Keratinocyte (primary cell): ENCODE results near the gene IRAK2. TPM values are rescaled to one million over a fixed set of nuclear protein-coding genes. Genes with fewer than 3 reads are reported as not detected.

ENCODE experiments used
- DNase-seq: peaks from one replicate; pipeline ENCODE4 v3.0.0-alpha.2; 2011; ENCODE audit warnings: low read depth, missing footprints, low spot score
- FAIRE-seq: peaks from 2 replicates; lab custom pipeline; 2011; peaks lifted over from hg19 to GRCh38; lab: Jason Lieb, UNC
- H2AFZ ChIP-seq: 2 replicates; pipeline ENCODE4 v1.6.0; 2012; ENCODE audit warnings: low read length, control low read depth, inconsistent platforms; ENCODE audit not compliant: control insufficient read depth
- H3K27ac ChIP-seq: 2 replicates; pipeline ENCODE4 v1.5.1; 2011; ENCODE audit warnings: low read length; ENCODE audit not compliant: control insufficient read depth, insufficient read depth
- H3K27me3 ChIP-seq: 3 replicates; pipeline ENCODE4 v1.6.0; 2011; ENCODE audit warnings: low read length; ENCODE audit not compliant: control insufficient read depth, insufficient read depth; ENCODE audit errors: extremely low read depth
- H3K36me3 ChIP-seq, 2 experiments: 2 replicates in 1 of 2; 3 replicates in 1 of 2; pipeline ENCODE4 v1.5.1; 2011; ENCODE audit warnings: low read length in 2 of 2, mild to moderate bottlenecking in 1 of 2; ENCODE audit not compliant: control insufficient read depth in 2 of 2, insufficient read depth in 2 of 2; ENCODE audit errors: extremely low read depth in 1 of 2
- H3K4me1 ChIP-seq: 3 replicates; pipeline ENCODE4 v1.5.1; 2011; ENCODE audit warnings: low read length; ENCODE audit not compliant: control insufficient read depth, insufficient read depth; ENCODE audit errors: extremely low read depth
- H3K4me2 ChIP-seq: 3 replicates; pipeline ENCODE4 v1.6.0; 2011; ENCODE audit warnings: low read depth, low read length; ENCODE audit not compliant: control insufficient read depth, insufficient read depth; ENCODE audit errors: extremely low read depth
- H3K4me3 ChIP-seq, 3 experiments: fragments of 200-600 bp in 1 of 3; sonication (generic) in 1 of 3; 2 replicates in 2 of 3; 3 replicates in 1 of 3; pipeline ENCODE4 v1.5.1; 2011 to 2016; ENCODE audit warnings: low read length in 3 of 3, mild to moderate bottlenecking in 3 of 3, control low read depth in 2 of 3, inconsistent platforms in 1 of 3, low read depth in 1 of 3, mixed read lengths in 1 of 3, mixed run types in 1 of 3, moderate library complexity in 1 of 3; ENCODE audit not compliant: control insufficient read depth in 2 of 3, insufficient read depth in 2 of 3; ENCODE audit errors: extremely low read depth in 1 of 3
- H3K79me2 ChIP-seq: 2 replicates; pipeline ENCODE4 v1.6.0; 2012; ENCODE audit warnings: low read length; ENCODE audit not compliant: control insufficient read depth, insufficient read depth
- H3K9ac ChIP-seq: 3 replicates; pipeline ENCODE4 v1.6.0; 2011; ENCODE audit warnings: low read length; ENCODE audit not compliant: control insufficient read depth, insufficient read depth; ENCODE audit errors: extremely low read depth
- H3K9me1 ChIP-seq: 3 replicates; pipeline ENCODE4 v1.6.0; 2011; ENCODE audit warnings: low read length; ENCODE audit not compliant: control insufficient read depth, insufficient read depth; ENCODE audit errors: extremely low read depth
- H3K9me3 ChIP-seq: 2 replicates; pipeline ENCODE4 v1.5.1; 2012; ENCODE audit warnings: low read depth, low read length; ENCODE audit not compliant: control insufficient read depth
- H4K20me1 ChIP-seq: 3 replicates; pipeline ENCODE4 v1.6.0; 2011; ENCODE audit warnings: low read length; ENCODE audit not compliant: control insufficient read depth, insufficient read depth; ENCODE audit errors: extremely low read depth
- EZH2 ChIP-seq: IDR thresholded peaks from one replicate; pipeline ENCODE4 v1.6.1; 2012; ENCODE audit warnings: inconsistent platforms, mild to moderate bottlenecking, low read length, moderate library complexity
- dilution Hi-C: fragments of 300-500 bp; cut with MboI; formaldehyde crosslinking; loops from one replicate; pipeline ENCODE4 v1.7.0; 2020; ENCODE audit warnings: low sequenced_read_pairs; ENCODE audit not compliant: extremely low pct_ligation_motif_present
- polyA plus RNA-seq, 5 experiments: library from polyadenylated mRNA; depleted of rRNA in 3 of 5; stranded (reverse) in 3 of 5; stranded (forward) in 1 of 5; unstranded in 1 of 5; fragments of >200 nt; gene quantifications; 1 replicate in 1 of 5; 2 replicates in 3 of 5; 3 replicates in 1 of 5; pipeline versions ENCODE4 v1.2.1 to v1.2.3, GENCODE V29; 2011 to 2012; ENCODE audit warnings: missing spikeins in 2 of 5, low read depth in 1 of 5, low replicate concordance in 1 of 5
- TF ChIP-seq, protein P1 (sequence below), 3 experiments: IDR thresholded peaks in 1 of 3; conservative IDR thresholded peaks in 1 of 3; optimal IDR thresholded peaks in 1 of 3; 2 replicates in 2 of 3; 3 replicates in 1 of 3; pipeline versions ENCODE3 to v1.5.1; 2011; ENCODE audit warnings: low read length in 3 of 3, mild to moderate bottlenecking in 3 of 3, moderate library complexity in 2 of 3, control low read depth in 1 of 3, inconsistent platforms in 1 of 3; ENCODE audit not compliant: insufficient read depth in 2 of 3; ENCODE audit errors: extremely low read depth in 1 of 3

The IRAK2 gene
- polyA plus RNA-seq, 1 donor (not counting 4 experiments of a cell fraction or from before 2014, with no cell fraction given): 3.5 TPM

DNA sequence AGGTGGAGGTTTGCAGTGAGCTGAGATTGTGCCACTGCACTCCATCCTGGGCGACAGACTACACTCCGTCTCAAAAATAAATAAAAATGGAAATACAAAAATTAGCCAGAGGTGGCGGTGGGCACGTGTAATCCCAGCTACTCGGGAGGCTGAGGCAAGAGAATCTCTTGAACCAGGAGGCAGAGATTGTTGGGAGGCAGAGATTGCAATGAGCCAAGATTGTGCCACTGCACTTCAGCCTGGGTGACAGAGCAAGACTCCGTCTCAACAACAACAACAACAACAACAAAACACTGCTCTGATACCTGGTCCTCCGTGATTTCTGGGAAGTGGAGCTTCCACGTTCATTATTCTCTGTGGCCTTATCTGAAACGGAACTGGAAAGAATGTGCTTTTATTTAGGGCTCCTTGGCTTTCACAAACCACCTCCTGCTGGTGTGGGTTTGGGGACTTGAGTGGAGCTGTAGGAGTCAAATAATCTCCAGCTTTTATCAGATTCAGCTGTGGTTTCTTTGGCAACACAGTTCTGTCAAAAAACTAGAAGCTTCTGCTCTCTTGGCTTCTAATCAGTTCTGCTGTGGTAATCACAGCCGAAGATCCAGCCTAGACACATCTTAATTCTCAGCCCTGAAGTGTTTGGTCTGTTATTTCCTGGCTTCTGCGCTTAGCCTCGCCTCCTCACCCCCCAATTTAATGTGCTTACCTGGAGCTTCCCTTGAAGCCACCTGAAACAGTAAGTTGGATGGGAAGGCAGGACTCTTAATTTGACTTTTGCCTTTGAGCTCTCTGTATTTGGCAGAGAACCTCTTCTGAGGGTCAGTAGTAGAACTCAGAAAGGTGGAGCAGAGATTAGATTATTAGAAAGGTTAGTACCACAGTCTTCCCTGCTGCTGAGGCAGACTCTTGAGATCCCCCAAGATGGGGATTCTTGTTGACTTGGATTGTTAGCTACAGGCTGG, 21.4 kb downstream of the IRAK2 start:
- H4K20me1 ChIP-seq: no peaks in the 10 kb centered on the region
- H3K27ac ChIP-seq: no peak overlapping the region
- peaks cover 36% of the 10 kb centered on the region for H3K4me1 ChIP-seq
- H3K27me3 ChIP-seq: no peaks in the 10 kb centered on the region
- no peaks in the 10 kb centered on the region for H3K79me2 ChIP-seq
- no peak for TF ChIP-seq EZH2
- TF ChIP-seq, protein P1, sequence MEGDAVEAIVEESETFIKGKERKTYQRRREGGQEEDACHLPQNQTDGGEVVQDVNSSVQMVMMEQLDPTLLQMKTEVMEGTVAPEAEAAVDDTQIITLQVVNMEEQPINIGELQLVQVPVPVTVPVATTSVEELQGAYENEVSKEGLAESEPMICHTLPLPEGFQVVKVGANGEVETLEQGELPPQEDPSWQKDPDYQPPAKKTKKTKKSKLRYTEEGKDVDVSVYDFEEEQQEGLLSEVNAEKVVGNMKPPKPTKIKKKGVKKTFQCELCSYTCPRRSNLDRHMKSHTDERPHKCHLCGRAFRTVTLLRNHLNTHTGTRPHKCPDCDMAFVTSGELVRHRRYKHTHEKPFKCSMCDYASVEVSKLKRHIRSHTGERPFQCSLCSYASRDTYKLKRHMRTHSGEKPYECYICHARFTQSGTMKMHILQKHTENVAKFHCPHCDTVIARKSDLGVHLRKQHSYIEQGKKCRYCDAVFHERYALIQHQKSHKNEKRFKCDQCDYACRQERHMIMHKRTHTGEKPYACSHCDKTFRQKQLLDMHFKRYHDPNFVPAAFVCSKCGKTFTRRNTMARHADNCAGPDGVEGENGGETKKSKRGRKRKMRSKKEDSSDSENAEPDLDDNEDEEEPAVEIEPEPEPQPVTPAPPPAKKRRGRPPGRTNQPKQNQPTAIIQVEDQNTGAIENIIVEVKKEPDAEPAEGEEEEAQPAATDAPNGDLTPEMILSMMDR (optimal IDR thresholded peaks at IDR 0.05 in 1 of 3, IDR thresholded peaks at IDR 0.05 in 1 of 3, conservative IDR thresholded peaks at IDR 0.05 in 1 of 3; ENCODE audit: extremely low read depth in 1 of 3, insufficient read depth in 2 of 3, low read length in 3 of 3): no peak
- H2AFZ ChIP-seq: no peak overlapping the region
- H3K9ac ChIP-seq: no peak overlapping the region
- peak overlapping the region; percentile 2 for H3K4me2 ChIP-seq
- no peaks in the 10 kb centered on the region for H3K9me1 ChIP-seq
- dilution Hi-C loops: no loop called here
- FAIRE-seq: no peak
- no peaks in the 10 kb centered on the region for H3K36me3 ChIP-seq
- H3K9me3 ChIP-seq: no peaks in the 10 kb centered on the region
- H3K4me3 ChIP-seq: no peak overlapping the region
- no peak for DNase-seq

DNA sequence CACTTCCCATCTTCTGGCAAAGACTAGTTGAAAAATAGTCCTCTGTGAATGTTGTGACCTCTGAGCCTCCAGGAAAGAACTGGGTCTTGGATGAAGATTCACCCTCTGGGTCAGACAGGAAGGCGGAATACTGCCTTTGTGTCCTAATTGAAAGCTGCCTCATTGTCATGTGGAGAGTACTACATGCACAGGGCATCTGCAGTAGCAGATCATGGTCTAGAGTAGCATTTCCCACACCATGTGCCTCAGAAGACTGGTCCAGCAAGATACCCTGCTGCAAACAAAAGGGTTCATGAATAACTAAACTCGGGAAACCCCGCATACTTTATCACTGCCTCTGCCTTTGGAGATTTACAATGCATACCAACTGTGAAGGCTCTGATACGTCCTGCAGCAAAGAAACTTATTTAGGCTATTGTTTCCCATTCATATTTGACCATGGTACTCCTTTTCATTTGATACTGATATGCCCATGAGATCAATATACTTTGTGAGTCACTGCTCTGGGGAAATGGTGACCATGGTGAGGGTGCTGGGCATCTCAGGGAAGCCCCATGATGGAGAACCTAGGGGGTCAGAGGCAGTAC, 22.7 kb downstream of the IRAK2 start:
- Histone ChIP-seq H3K4me1 (peaks cover 46% of the 10 kb centered on the region), H3K9ac (no peak overlapping the region), H3K27ac (no peak overlapping the region), H2AFZ (no peak overlapping the region), H3K4me2 (no peak overlapping the region), H3K9me1 (no peaks in the 10 kb centered on the region), H3K9me3 (no peaks in the 10 kb centered on the region), H3K36me3 (no peaks in the 10 kb centered on the region), H3K4me3 (no peak overlapping the region), H3K27me3 (no peaks in the 10 kb centered on the region), H4K20me1 (no peaks in the 10 kb centered on the region), H3K79me2 (no peaks in the 10 kb centered on the region)
- FAIRE-seq (no peak), DNase-seq (no peak)
- dilution Hi-C loops: no loop called here
- no peak for TF ChIP-seq EZH2
- TF ChIP-seq, protein P1 (optimal IDR thresholded peaks at IDR 0.05 in 1 of 3, IDR thresholded peaks at IDR 0.05 in 1 of 3, conservative IDR thresholded peaks at IDR 0.05 in 1 of 3; ENCODE audit: extremely low read depth in 1 of 3, insufficient read depth in 2 of 3, low read length in 3 of 3): no peak
